D721Med (cell line): Measurements from ENCODE around the gene NBL1.

Source experiments
- DNase-seq: peaks from one replicate; pipeline ENCODE4 v3.0.0; 2011; ENCODE audit warnings: low spot score; ENCODE audit not compliant: insufficient read length
- FAIRE-seq: peaks from 2 replicates; lab custom pipeline; 2011; peaks lifted over from hg19 to GRCh38; lab: Jason Lieb, UNC
- CTCF ChIP-seq: IDR thresholded peaks from 2 replicates; pipeline ENCODE4 v1.5.1; 2012; ENCODE audit warnings: mild to moderate bottlenecking, control low read depth; ENCODE audit not compliant: insufficient read depth; ENCODE audit errors: missing control alignments

The NBL1 gene

GRCh38 chr1:19605967-19606366, 38.1 kb upstream of the NBL1 start:
- DNase-seq (no peak), FAIRE-seq (no peak)
- no peak for TF ChIP-seq CTCF

- no peak for DNase-seq
- FAIRE-seq = no peak
- TF ChIP-seq CTCF = no peak
These were observed 37.1 kb upstream of the NBL1 start for GRCh38 chr1:19606817-19607642.

- no peak for FAIRE-seq
- TF ChIP-seq CTCF = no peak
- no peak for DNase-seq
These were observed 35.9 kb upstream of the NBL1 start for GRCh38 chr1:19608232-19608631.

- FAIRE-seq = no peak
- no peak for TF ChIP-seq CTCF
- DNase-seq = no peak
These were observed 33.7 kb upstream of the NBL1 start for GRCh38 chr1:19610282-19610981.

- DNase-seq (no peak), FAIRE-seq (no peak)
- no peak for TF ChIP-seq CTCF
These were observed 31.6 kb upstream of the NBL1 start for GRCh38 chr1:19612530-19612929.

GRCh38 chr1:19613171-19613703, 30.9 kb upstream of the NBL1 start:
- DNase-seq (no peak), FAIRE-seq (no peak)
- no peak for TF ChIP-seq CTCF

GRCh38 chr1:19615438-19615837, 28.7 kb upstream of the NBL1 start:
- no peak for FAIRE-seq
- no peak for DNase-seq
- TF ChIP-seq CTCF = no peak
